Skin epidermis (tissue), 12 donors: ENCODE results near the gene MRPS18A.

Source experiments
- H3K27ac ChIP-seq, 21 experiments: fragments of 200-600 bp; sonication (generic) in 11 of 21; one replicate each; pipeline ENCODE4 v1.5.0; 2020; ENCODE audit warnings: mild to moderate bottlenecking in 3 of 21, inconsistent platforms in 2 of 21, moderate library complexity in 2 of 21
- H3K4me3 ChIP-seq, 7 experiments: fragments of 200-600 bp; sonication (generic) in 2 of 7; one replicate each; pipeline ENCODE4 v1.5.0; 2020; ENCODE audit warnings: inconsistent platforms in 2 of 7, mild to moderate bottlenecking in 2 of 7, moderate library complexity in 1 of 7

Gene MRPS18A

GRCh38 chr6:43623880-43624785 lies 63.5 kb downstream of the MRPS18A start:
- Histone ChIP-seq H3K27ac (no peak overlapping the region), H3K4me3 (no peak overlapping the region)

GRCh38 chr6:43622541-43622940 lies 65.0 kb downstream of the MRPS18A start:
- Histone ChIP-seq H3K27ac (no peak overlapping the region), H3K4me3 (no peak overlapping the region)

GRCh38 chr6:43621836-43622180 lies 65.8 kb downstream of the MRPS18A start:
- H3K27ac ChIP-seq = no peak overlapping the region
- no peak overlapping the region for H3K4me3 ChIP-seq
